Stimulated activated CD4-positive, alpha-beta T cell treated with anti-CD3 and anti-CD28 coated beads, TNF-alpha, amount 100 ng/mL, for 1 hour (primary cell): ENCODE data around the gene CAMK4.
A peak's percentile ranks its signal among the peaks of the same experiment; 100 is the strongest.
"Not testable (repeated sequence)": the region's sequence is repeated elsewhere in the genome, so short reads cannot be mapped to it uniquely, and the experiment has no call there.

Experiments used
- DNase-seq, 3 donors: peaks; one replicate each; pipeline ENCODE4 v3.0.0-alpha.2; 2020; ENCODE audit warnings: low read depth in 3 of 3, low spot score in 1 of 3

The CAMK4 gene

DNA sequence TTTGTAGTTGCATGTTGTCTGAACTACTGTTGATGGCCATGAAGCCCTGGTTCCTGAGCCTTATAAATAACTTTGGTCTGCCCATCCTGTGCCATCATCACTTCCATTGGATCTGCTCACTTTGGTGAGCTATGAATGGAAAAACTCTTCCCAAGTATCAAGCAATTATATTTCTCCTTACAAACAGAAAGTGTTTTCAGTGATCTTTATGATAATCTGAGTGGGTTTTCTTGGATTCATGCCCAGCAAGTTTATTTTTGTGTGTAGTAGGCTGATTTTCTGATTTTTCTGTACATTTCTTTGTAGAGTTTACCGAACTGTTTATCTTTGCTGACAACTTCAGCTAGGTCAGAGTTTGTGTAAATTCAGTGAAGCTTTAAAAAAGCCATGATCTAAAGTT is 31.0 kb downstream of the CAMK4 start:
- no peak for DNase-seq

DNA sequence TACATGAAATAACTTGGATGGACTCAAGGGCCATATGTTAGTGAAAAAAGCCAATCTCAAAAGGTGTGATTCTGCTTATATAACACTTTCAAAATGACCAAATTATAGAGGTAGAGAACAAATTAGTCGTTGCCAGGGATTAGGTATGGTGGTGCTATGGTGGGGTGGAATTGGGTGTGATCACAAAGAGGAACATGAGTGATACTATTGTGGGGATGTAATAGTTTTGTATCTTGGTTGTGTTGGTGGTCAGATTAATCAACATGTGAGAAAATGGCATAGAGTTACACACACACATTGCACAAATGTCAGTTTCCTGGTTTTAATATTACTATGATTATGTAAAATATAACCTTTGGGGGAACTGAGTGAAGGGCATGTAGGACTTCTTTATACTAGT is 31.9 kb downstream of the CAMK4 start:
- no peak for DNase-seq

GRCh38 chr5:111257610-111258009 is 33.4 kb downstream of the CAMK4 start:
- not testable (repeated sequence) for DNase-seq

DNA sequence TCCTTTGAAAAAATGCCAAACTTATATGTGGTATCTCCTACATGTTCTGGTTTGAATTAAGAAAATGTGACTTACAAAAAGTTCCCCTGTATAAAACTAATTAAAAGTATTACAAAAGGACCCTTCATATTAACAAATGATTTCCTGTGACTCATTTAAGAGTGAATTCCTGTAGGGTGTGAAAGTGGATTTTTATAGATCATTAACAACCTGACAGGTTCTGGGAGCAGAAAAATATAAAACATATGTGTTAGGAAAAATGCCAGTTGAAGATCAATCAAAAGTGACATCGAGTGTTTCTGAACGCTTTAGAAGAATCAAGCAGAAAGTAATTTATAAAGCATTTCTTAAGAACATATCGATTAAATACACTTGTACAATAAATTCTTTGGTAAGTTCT is 35.5 kb downstream of the CAMK4 start:
- DNase-seq = no peak

DNA sequence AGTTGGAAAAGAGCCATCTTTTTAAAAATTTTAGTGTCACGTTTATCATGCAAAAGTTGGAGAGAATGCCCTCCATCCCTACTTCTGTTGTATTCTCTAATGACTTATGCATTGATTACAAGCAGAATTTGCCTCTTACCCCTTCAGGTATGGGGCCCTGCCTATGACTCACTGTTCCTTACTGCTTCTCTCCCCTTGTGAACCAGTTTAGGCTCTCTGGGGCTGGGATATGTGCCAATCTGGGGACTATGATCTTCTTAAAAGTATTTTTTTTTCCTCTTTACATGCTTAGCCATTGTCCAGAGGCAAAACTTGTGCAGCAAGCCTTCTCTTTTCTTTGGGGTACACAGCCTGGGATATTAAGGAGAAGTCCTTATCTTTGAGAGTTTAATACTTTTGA is 37.4 kb downstream of the CAMK4 start:
- no peak for DNase-seq

GRCh38 chr5:111262153-111262552 is 38.0 kb downstream of the CAMK4 start:
- no peak for DNase-seq

- no peak for DNase-seq
Observed at GRCh38 chr5:111262815-111263214, 38.6 kb downstream of the CAMK4 start.

- DNase-seq = no peak
Observed at GRCh38 chr5:111266491-111266890, 42.3 kb downstream of the CAMK4 start.

- no peak for DNase-seq
Observed at GRCh38 chr5:111268300-111268699, 44.1 kb downstream of the CAMK4 start.

GRCh38 chr5:111271885-111272284 is 47.7 kb downstream of the CAMK4 start:
- DNase-seq = no peak

DNA sequence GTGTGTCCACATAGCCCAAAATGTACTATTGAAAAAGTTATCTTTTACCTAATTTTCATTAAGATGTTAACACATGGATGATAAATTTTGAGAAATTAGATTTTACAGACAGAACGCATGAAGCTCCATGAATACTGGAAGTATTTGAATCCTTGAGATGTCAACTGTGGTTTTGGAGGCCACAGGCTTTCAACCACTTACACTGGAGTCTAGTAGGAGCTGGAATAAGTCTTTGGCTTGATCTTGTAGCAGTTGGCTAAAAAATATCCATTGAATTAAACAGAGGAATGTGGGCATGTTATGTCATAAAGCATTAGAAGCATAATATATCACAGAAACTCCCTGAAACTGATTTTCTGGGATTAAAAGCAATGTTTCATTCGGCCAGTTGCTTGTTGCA is 52.9 kb downstream of the CAMK4 start:
- no peak for DNase-seq

DNA sequence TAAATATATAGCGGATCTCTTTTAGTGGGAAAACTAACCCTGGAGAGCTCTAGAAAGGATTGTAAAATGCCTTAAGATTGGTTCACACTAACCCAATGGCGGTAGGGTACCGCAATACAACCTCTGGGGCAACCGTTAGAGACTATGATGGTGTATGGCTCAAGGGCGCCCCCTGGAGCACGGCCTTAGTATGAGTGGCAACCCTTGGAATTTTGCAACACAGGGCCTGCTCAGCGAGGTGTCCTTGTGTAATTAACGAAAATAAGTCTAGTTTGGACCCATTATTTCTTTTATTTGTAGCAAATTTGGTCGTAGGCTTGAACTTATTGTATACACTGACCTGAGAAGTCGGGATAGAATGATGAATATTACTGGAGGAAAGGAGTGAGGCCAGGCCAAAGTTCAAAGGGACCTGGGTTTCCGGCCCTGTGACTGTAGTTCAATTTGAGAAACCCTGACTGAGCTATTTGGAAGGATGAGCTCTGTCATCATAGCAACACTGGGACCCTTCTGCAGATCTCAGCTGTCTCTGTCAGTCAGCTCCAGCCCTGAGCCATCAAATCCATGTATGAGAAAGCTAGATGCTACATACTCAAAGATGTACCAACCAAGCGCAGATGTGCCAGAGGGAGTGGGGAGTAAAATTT is 54.8 kb downstream of the CAMK4 start:
- DNase-seq = peak; percentile 60 to 93 (median 72)

DNA sequence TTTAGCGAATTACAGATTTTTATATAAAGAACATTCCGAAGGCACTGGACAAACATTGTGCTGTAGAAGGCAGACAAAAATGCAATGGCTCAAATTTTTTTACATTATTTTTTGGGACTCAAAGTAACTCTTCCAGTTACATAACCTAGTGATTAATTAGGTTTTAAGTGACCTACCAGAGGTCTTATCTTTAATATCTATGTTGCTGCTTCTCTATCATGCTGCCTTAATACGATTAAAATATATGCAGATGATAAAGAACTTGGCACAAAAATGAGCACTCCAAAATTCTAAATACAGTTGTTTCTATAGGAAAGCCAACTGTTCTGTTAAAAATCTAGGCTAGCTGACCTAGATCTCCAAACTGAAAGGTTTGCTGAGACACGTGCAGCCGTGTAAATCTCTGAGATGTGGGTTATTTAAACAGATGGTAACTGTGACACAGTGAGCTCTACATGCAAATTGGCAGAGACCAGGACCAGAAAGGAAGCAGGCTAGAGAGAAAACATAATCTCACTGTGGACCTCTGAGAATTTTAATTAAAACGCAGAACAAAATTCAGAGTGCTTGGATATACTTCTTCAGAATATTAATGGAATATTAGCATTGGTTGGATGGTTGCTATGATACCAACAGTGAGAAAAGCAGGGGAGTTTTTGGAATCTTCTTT is 56.2 kb downstream of the CAMK4 start:
- no peak for DNase-seq

- DNase-seq = no peak
Observed at GRCh38 chr5:111282798-111283197, 58.6 kb downstream of the CAMK4 start.

- no peak for DNase-seq
Observed at GRCh38 chr5:111284825-111285224, 60.6 kb downstream of the CAMK4 start.

DNA sequence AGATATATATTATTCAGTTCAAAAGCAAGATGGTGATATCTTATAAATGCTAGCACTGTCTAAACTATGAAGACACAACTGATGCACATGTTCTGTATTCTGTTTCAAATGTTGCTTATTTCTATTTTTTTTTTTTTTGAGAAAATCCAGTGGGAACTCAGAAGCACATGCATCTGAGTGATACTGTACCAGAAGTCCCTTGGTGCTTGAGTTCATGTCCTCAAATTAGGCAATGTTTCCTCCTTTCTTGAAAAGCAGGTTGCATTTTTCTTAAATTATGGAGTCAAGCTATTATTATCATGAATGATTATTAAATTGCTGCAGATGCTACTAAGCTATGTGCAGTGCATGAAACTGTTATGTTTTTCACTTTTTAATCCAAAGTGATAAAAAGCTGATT is 70.4 kb downstream of the CAMK4 start:
- no peak for DNase-seq

GRCh38 chr5:111295649-111296048 is 71.5 kb downstream of the CAMK4 start:
- no peak for DNase-seq

GRCh38 chr5:111296570-111296969 is 72.4 kb downstream of the CAMK4 start:
- no peak for DNase-seq

DNA sequence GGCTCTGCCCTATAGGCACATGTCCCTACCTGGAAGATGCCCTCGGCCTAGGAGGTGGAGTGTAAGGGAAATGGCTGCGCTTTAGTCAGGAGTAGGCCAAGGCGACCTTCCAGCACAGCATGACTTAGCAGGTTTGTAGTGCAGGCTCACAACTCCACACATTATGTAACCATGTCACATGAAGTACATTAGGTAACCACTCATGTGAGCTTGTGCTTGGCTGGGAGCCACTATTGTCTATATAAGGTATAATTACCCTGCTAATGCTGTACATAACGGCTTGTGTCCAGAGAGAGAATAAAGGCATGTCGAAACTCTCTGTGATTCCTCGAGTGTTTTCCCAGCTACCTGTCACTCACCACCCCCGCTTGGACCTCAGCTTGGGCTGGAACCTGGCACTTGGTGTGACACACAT is 74.9 kb downstream of the CAMK4 start:
- no peak for DNase-seq

DNA sequence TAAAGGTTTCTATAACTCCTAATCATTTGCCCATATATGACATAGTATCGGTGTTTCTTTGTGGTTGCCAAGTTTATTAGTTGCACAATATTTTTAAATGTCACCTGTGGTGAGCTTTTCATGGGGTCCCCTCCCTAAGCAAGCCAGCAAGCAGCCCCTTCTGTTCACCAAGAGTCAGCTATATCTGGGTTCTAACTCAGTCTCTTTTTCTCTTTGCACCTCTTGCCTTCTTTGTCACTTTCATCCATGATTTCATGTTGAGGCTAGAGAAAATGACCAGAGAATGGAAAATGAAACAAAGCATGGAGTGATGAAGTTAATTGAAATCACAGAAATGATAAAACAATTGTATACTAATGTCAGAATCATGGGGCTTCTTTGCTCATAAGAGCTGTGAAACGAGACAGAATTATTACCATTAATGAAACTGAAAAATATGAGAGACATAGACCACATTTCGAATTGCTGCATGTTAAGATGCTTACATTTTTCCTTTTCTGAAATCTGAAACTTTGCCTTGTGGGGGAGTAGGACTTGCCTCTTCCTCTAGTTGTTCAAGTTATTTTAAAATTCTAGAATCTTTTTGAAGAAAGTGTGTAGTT is 75.7 kb downstream of the CAMK4 start:
- DNase-seq = no peak

- no peak for DNase-seq
Observed at GRCh38 chr5:111301264-111301663, 77.1 kb downstream of the CAMK4 start.

DNA sequence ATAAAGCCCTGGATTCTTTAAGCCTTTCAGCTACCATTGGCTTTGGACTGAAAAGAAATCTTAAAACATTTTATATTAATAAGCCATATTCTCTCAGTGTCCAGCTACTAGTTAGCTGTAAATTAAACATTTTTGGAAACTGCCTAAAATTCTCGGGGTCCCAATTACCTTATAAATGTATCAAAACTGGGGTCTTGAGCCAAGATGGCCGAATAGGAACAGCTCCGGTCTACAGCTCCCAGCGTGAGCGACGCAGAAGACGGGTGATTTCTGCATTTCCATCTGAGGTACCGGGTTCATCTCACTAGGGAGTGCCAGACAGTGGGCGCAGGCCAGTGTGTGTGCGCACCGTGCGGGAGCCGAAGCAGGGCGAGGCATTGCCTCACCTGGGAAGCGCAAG is 77.9 kb downstream of the CAMK4 start:
- not testable (repeated sequence) for DNase-seq

DNA sequence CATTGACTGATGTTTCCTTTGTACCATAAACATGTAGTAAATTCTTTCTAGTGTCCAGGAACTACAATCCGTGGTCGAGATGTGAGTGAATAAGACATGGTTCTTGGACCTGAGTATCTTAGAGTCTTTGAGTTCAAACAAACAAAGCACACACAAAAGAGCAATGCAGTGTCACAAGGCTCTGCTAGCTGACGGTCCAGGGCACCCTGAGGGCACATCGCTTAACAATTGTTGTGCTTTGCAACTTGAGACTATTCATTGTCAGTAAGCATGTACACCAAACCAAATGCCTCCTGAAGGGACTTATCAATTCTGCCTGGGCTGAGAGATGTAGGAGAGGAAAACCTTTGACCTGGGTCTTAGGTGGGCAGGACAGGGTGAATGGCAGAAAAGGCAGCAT is 84.8 kb downstream of the CAMK4 start:
- no peak for DNase-seq
